GM18907 (cell line): ENCODE data around the gene SLC47A1.

Source experiments
- ATAC-seq: cut with Tn5 transposase; IDR thresholded peaks from one replicate; pipeline ENCODE4 v1.9.1; 2021; ENCODE audit warnings: mild to moderate bottlenecking, moderate library complexity; ENCODE audit not compliant: unreplicated experiment

The SLC47A1 gene

GRCh38 chr17:19590912-19591551 is 57.4 kb downstream of the SLC47A1 start:
- ATAC-seq, result no peak

- no peak for ATAC-seq
These were observed 58.7 kb downstream of the SLC47A1 start for GRCh38 chr17:19592316-19592715.

- no peak for ATAC-seq
These were observed 63.2 kb downstream of the SLC47A1 start for GRCh38 chr17:19596869-19597268.

GRCh38 chr17:19610311-19610710 is 76.7 kb downstream of the SLC47A1 start:
- no peak for ATAC-seq

- ATAC-seq, result no peak
These were observed 77.2 kb downstream of the SLC47A1 start for GRCh38 chr17:19610879-19611278.

- ATAC-seq, result no peak
These were observed 80.3 kb downstream of the SLC47A1 start for GRCh38 chr17:19613979-19614378.

GRCh38 chr17:19614900-19615299 is 81.2 kb downstream of the SLC47A1 start:
- no peak for ATAC-seq

- no peak for ATAC-seq
These were observed 84.4 kb downstream of the SLC47A1 start for GRCh38 chr17:19618015-19618414.

- no peak for ATAC-seq
These were observed 86.2 kb downstream of the SLC47A1 start for GRCh38 chr17:19619705-19620325.

- no peak for ATAC-seq
These were observed 88.0 kb downstream of the SLC47A1 start for GRCh38 chr17:19621697-19622096.

GRCh38 chr17:19626079-19626478 is 92.4 kb downstream of the SLC47A1 start:
- ATAC-seq, result no peak
